ENCODE data around the gene GLYATL1.

DNA sequence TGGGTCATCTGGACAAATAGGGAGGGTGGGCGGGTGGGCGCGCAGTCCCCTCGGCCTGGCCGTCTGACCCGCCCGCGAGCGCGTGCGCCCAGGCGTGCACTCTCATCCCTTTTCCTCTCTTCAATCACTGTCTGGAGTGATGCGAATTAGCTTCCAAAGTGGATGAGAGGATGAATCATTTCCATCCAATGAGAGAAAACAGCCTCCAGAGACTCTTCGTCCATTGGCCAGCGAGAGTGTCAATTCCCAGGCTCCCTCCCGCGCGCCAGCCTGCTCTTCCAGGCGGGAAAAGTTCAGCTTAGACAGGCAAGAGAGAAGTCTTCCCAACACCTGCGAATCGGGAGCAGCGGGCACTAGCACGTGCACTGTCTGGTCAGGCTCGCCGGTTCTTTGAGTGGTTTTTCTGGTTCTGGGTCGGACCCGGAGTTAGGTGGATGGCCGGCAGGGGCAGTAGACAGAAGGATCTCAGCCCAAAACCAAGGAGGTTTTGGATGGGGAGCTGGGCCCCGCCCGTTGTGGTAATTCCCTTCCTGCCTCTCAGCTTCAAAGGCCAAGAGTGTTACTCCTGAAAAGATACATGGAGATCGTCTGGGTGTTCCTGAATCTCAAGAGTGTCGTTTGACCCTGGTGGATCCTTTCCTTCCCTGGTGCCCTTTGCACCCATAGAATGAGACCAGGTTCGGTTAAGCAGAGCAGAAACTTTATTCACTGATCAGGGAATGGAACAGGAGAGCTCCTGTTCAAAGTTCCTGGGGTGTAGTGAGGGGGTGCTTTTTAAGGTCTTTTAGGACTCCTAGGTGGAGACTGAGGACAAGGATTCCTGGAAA, 33.4 kb upstream of the GLYATL1 start:
- TF ChIP-seq CTCF (IDR thresholded peaks at IDR 0.05) (no peak), ZFX (IDR thresholded peaks at IDR 0.05; ENCODE audit: borderline replicate concordance) (no peak)

All from 22Rv1 (cell line).